ENCODE results near the gene SERINC2. TPM values are rescaled to one million over a fixed set of nuclear protein-coding genes. Genes with fewer than 3 reads are reported as not detected.

SERINC2 gene
- total RNA-seq, 1 donor from 2014 or later, result 9.6 TPM

DNA sequence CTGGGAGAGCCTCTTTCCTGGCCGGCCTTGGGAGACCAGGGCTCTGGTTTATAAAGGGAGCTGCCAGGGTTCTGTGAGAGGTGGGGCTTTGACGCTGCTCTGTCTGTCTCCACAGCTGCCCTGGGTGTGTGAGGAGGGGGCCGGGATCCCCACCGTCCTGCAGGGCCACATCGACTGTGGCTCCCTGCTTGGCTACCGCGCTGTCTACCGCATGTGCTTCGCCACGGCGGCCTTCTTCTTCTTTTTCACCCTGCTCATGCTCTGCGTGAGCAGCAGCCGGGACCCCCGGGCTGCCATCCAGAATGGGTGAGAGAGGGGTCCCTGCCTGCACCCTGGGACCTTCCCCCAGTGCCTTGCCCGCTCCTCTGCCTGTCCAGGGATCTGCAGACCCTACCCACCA, 11.6 kb downstream of the SERINC2 start:
- TF ChIP-seq EZH2 (IDR thresholded peaks at IDR 0.05) (no peak), EZH2phosphoT487 (IDR thresholded peaks at IDR 0.05) (no peak)
- TF ChIP-seq, protein P1, sequence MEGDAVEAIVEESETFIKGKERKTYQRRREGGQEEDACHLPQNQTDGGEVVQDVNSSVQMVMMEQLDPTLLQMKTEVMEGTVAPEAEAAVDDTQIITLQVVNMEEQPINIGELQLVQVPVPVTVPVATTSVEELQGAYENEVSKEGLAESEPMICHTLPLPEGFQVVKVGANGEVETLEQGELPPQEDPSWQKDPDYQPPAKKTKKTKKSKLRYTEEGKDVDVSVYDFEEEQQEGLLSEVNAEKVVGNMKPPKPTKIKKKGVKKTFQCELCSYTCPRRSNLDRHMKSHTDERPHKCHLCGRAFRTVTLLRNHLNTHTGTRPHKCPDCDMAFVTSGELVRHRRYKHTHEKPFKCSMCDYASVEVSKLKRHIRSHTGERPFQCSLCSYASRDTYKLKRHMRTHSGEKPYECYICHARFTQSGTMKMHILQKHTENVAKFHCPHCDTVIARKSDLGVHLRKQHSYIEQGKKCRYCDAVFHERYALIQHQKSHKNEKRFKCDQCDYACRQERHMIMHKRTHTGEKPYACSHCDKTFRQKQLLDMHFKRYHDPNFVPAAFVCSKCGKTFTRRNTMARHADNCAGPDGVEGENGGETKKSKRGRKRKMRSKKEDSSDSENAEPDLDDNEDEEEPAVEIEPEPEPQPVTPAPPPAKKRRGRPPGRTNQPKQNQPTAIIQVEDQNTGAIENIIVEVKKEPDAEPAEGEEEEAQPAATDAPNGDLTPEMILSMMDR (IDR thresholded peaks at IDR 0.05), result no peak
- Mint-ChIP-seq H3K9me3 (no peaks in the 10 kb centered on the region), H3K27me3 (ENCODE audit: insufficient read depth, low read depth) (no peaks in the 10 kb centered on the region), H3K27ac (no peak overlapping the region), H3K4me1 (peaks cover 11% of the 10 kb centered on the region), H3K4me3 (no peak overlapping the region), H3K36me3 (peaks cover 2% of the 10 kb centered on the region)
- Histone ChIP-seq H3K27ac (no peak overlapping the region), H3K9ac (no peak overlapping the region), H4K20me1 (ENCODE audit: low read depth) (peaks cover 39% of the 10 kb centered on the region), H3K9me3 (ENCODE audit: low read depth) (no peaks in the 10 kb centered on the region), H3K79me2 (ENCODE audit: low read depth) (peaks cover 12% of the 10 kb centered on the region), H3F3A (ENCODE audit: low read depth) (peaks cover 12% of the 10 kb centered on the region), H3K4me1 (peaks cover 14% of the 10 kb centered on the region), H3K4me2 (no peak overlapping the region), H3K27me3 (no peaks in the 10 kb centered on the region), H2AFZ (replicated peaks) (no peak overlapping the region), H3K4me3 (no peak overlapping the region), H3K36me3 (no peaks in the 10 kb centered on the region)
- no peak for DNase-seq (ENCODE audit: low spot score)

DNA sequence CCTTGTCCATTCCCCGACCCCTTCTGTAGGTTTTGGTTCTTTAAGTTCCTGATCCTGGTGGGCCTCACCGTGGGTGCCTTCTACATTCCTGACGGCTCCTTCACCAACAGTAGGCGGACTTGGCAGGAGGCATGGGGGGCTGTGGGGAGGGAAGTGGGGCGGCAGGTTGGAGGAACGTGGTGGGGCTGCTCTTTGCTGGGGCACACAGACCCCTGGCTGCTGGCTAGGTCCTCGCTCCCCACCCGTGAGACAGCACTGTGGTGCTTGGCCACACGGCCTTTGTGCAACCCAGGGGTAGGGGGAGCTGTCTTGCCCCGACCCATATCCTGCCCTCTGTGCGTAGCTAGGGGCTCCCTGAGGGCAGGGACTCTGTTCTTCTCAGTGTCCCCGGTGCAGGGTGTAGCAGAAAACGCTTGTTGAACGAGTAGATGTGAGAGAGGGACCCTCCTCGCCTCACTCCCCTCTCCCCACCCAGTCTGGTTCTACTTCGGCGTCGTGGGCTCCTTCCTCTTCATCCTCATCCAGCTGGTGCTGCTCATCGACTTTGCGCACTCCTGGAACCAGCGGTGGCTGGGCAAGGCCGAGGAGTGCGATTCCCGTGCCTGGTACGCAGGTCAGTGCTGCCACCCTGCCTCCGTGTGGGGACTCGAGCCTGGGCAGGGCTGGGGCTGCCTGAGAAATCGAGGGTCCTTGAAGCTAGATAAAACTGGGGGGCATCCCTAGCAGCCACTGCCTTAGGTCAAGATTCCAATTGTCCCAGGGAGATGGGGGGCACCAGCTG, 12.5 kb downstream of the SERINC2 start:
- Histone ChIP-seq H3K9ac (no peak overlapping the region), H3K4me3 (no peak overlapping the region), H3K27me3 (no peaks in the 10 kb centered on the region), H3F3A (ENCODE audit: low read depth) (peaks cover 11% of the 10 kb centered on the region), H3K27ac (no peak overlapping the region), H3K4me1 (peaks cover 14% of the 10 kb centered on the region), H3K79me2 (ENCODE audit: low read depth) (peaks cover 12% of the 10 kb centered on the region), H3K36me3 (no peaks in the 10 kb centered on the region), H4K20me1 (ENCODE audit: low read depth) (peaks cover 39% of the 10 kb centered on the region), H3K4me2 (no peak overlapping the region), H2AFZ (replicated peaks) (no peak overlapping the region), H3K9me3 (ENCODE audit: low read depth) (no peaks in the 10 kb centered on the region)
- DNase-seq (ENCODE audit: low spot score), result no peak
- Mint-ChIP-seq H3K4me1 (peaks cover 11% of the 10 kb centered on the region), H3K4me3 (no peak overlapping the region), H3K36me3 (peaks cover 2% of the 10 kb centered on the region), H3K9me3 (no peaks in the 10 kb centered on the region), H3K27ac (no peak overlapping the region), H3K27me3 (ENCODE audit: insufficient read depth, low read depth) (no peaks in the 10 kb centered on the region)
- TF ChIP-seq, protein P1 (IDR thresholded peaks at IDR 0.05), result no peak
- TF ChIP-seq EZH2phosphoT487 (IDR thresholded peaks at IDR 0.05) (no peak), EZH2 (IDR thresholded peaks at IDR 0.05) (no peak)

DNA sequence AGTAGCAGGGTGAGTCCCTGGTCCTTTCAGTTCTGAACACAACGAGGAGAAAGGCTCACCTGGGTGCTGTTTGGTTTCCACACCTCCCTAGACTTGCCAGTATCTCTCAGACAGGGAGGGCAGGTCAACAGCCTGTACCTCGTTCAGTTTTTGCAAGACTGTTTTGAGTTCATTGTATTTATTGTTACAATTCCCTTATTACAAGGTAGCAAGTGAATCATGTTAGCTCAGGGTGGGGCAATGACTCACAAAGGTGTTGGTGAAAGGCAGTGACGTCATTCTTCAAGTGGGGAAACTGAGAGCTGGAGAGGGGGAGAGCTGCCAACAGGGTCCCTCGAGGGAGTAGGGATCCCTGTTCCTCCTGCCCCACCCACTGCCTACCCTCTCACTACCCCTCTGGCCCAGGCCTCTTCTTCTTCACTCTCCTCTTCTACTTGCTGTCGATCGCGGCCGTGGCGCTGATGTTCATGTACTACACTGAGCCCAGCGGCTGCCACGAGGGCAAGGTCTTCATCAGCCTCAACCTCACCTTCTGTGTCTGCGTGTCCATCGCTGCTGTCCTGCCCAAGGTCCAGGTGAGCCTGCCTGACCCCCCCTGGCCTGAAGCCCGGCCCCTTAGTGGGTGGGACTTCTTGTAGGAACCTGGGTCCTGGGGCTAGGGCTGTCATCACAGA, 13.4 kb downstream of the SERINC2 start:
- Mint-ChIP-seq H3K4me1 (peaks cover 8% of the 10 kb centered on the region), H3K27me3 (ENCODE audit: insufficient read depth, low read depth) (peaks cover 2% of the 10 kb centered on the region), H3K27ac (no peak overlapping the region), H3K9me3 (no peaks in the 10 kb centered on the region), H3K36me3 (peaks cover 2% of the 10 kb centered on the region), H3K4me3 (no peak overlapping the region)
- H3K9ac ChIP-seq, result no peak overlapping the region
- DNase-seq (ENCODE audit: low spot score), result no peak
- no peak for TF ChIP-seq EZH2 (IDR thresholded peaks at IDR 0.05)
- TF ChIP-seq, protein P1 (IDR thresholded peaks at IDR 0.05), result no peak
- TF ChIP-seq EZH2phosphoT487 (IDR thresholded peaks at IDR 0.05), result no peak
- peaks cover 5% of the 10 kb centered on the region for H3K4me1 ChIP-seq
- H3K9me3 ChIP-seq (ENCODE audit: low read depth), result no peaks in the 10 kb centered on the region
- H3K4me2 ChIP-seq, result no peak overlapping the region
- no peaks in the 10 kb centered on the region for H3K27me3 ChIP-seq
- no peak overlapping the region for H3K27ac ChIP-seq
- peaks cover 2% of the 10 kb centered on the region for H3F3A ChIP-seq (ENCODE audit: low read depth)
- H4K20me1 ChIP-seq (ENCODE audit: low read depth), result peaks cover 31% of the 10 kb centered on the region
- H3K36me3 ChIP-seq, result no peaks in the 10 kb centered on the region
- H2AFZ ChIP-seq (replicated peaks), result no peak overlapping the region
- H3K79me2 ChIP-seq (ENCODE audit: low read depth), result peaks cover 12% of the 10 kb centered on the region
- H3K4me3 ChIP-seq, result no peak overlapping the region
